NAMALWA (cell line): Measurements from ENCODE around the gene AP5B1.
A peak's percentile ranks its signal among the peaks of the same experiment; 100 is the strongest.

ENCODE experiments used
- DNase-seq: peaks from one replicate; pipeline ENCODE4 v3.0.0-alpha.2; 2015; ENCODE audit warnings: low spot score

AP5B1 gene

GRCh38 chr11:65801153-65801987 is 20.6 kb upstream of the AP5B1 start:
- no peak for DNase-seq

DNA sequence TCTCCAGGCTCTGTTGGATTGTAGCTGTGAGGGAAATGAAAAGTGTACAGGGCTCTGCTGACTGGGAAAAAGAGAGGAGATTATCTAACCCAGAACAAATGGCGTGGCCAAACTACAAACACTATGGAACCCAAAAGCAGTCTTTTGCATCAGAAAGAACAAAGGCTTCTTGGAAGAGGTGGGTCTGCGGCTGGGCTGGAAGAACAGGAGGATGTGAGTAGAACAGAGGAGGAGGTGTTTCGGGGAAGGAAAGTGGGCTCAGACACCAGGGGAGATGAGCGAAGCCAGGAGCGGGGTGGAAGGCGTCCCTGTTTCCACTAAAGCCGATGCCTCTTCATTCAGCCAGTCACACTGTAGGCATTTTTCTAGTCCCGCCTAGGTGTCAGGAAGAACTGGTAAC is 18.1 kb upstream of the AP5B1 start:
- DNase-seq, result no peak

GRCh38 chr11:65797711-65798110 is 16.9 kb upstream of the AP5B1 start:
- DNase-seq, result no peak

- no peak for DNase-seq
These were observed 16.2 kb upstream of the AP5B1 start for GRCh38 chr11:65796726-65797601.

- no peak for DNase-seq
These were observed 14.1 kb upstream of the AP5B1 start for GRCh38 chr11:65794570-65795510.

DNA sequence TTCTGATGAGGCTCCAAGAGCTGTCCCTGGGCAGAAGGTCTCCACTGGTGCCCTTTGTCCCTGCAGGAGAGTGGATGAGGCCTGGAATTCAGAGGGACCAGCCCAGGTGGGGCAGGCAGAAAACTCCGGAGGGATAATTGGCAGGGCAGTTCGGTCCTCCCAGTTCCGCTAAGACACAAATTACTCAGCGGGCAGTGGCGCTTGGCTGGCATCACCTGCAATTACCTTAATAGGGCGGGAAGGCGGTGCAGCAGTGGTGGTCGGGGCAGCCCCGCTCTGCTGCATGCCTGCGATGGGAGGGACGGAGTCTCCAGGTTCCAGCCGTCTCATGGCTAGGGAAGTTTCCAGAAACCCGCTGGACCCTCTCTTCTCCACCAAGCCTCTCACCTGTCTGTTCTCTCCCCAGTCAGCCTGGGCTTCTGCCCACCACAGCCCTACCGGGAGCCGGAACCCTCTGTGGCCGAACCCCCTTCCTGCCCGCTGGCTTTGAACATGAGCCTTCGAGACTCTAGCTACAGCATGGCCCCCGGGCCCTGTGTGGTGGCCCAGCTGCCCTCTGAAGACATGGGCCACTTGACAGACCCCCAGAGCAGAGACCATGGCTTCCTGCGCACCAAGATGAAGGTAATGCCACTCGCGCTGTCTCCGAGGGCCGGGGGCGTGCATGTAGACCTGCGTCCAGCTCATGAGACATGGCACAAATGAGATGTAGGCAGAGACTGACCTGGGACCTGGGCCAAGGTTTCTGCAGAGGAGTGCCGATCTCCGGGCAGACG is 13.0 kb upstream of the AP5B1 start:
- DNase-seq, result no peak

GRCh38 chr11:65793144-65793581 is 12.4 kb upstream of the AP5B1 start:
- no peak for DNase-seq

DNA sequence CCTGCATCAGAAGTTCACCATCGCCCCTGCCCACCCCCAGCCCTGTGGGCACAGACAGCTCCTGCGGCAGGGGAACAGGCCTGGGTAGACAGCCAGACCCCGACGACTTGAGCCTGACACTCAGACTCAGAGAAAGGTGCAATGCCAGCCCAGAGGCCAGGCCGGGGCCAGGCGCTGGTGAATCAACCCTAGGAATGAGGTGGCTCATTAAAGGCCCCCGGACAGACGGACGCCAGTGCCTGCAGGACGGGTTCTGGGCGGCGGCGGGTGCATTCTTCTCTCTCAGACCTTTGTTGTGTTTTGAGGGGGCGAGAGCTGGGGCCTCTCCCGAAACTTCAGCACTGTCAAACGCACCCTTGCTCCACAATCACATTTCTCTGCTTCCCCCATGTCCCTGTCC is 11.7 kb upstream of the AP5B1 start:
- no peak for DNase-seq

GRCh38 chr11:65791719-65792213 is 11.0 kb upstream of the AP5B1 start:
- DNase-seq, result peak; percentile 76

DNA sequence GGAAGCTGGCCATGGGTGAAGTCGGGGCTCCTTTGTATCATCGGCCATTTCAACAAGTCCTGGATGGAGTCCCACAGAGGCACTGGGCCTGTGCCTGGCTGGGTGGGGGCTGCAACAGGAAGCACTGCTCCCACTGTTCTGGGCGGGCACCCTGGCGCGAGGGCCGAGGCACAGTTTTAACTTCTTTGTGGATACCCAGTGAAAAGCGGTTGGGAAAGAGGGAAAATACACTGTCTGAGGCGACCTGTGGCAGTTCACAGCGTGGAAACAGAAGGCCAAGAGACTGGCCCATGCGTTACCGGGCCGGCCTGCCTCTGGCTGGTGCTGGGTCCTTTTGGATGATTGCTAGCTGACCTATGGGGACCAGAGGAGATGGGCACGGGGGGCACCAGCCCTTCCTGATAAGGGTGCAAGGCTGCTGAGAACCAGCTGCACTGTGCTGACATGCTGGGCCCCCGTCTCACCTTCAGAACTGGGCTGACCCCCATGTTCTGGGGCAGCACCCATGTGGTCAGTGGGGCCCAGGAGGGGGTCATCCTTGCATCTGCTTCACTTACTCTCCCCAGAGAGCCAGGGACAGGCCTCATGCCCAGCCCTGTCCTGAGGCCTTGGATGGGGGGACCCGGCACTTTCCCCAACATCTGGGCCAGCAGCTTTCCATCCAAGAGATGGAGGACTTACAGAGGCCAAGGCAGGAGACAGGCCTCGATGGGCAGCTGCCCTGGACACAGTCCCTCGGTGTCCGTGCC is 10.3 kb upstream of the AP5B1 start:
- DNase-seq, result no peak

DNA sequence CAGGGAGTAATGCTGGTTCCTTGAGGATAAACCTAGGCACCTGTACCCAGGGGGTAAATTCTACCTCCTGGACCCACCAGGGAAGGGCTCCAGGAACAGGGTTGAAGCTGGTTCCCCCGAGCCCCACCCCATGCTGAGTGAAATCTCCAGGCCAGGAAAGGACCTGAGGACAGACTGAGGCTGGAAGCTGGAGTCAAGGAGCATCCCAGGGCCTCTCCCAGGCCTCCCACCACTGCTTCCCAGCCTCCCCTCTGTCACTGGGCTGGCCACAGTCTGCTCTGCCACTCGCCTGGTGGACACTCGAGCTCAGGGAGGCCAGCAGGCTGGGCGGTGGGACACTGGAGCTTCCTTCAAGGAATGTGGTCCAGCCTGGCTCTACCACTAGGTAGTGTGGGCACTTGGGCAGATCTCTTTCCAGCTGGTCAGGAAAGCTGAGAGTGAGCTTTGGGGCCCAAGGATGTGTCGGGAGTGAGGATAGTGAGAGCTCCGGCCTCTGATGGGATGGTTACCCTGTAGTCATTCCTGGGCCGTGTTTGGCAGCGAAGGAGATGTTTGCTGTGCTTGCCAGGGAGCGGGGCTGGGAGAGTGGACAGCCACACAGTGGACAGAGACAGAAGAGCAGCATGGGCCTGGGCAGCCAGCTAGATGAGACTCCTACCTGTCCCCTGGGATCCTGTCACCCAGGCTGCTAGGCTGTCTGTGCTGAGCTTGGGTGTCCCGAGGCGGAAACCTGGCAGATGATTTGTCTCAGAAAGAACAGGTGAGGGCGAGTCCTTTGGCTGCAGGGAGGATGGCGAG is 9.5 kb upstream of the AP5B1 start:
- no peak for DNase-seq

- no peak for DNase-seq
These were observed 8.7 kb upstream of the AP5B1 start for GRCh38 chr11:65789230-65790103.

DNA sequence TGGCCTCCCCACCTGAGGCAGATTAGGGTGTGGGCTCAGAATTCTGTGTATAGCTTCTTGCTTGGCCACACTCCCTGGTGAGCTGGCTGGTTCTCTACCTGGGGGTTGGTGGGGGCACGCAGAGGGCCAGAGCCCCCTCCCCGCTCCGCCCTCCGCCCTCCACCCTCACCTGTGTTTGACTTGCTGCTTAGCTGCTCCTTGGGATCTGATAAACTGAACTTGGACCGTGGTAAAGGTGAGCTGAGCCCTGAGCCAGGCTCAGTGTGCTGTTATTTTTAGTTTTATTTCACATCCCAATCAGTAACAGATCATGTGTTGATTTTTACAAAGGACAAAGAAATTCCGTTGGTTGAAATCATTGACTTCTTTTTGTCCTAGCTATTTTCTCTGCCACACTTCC is 8.0 kb upstream of the AP5B1 start:
- DNase-seq, result no peak

- peak; percentile 31 for DNase-seq
These were observed 7.2 kb upstream of the AP5B1 start for GRCh38 chr11:65787649-65788622.

DNA sequence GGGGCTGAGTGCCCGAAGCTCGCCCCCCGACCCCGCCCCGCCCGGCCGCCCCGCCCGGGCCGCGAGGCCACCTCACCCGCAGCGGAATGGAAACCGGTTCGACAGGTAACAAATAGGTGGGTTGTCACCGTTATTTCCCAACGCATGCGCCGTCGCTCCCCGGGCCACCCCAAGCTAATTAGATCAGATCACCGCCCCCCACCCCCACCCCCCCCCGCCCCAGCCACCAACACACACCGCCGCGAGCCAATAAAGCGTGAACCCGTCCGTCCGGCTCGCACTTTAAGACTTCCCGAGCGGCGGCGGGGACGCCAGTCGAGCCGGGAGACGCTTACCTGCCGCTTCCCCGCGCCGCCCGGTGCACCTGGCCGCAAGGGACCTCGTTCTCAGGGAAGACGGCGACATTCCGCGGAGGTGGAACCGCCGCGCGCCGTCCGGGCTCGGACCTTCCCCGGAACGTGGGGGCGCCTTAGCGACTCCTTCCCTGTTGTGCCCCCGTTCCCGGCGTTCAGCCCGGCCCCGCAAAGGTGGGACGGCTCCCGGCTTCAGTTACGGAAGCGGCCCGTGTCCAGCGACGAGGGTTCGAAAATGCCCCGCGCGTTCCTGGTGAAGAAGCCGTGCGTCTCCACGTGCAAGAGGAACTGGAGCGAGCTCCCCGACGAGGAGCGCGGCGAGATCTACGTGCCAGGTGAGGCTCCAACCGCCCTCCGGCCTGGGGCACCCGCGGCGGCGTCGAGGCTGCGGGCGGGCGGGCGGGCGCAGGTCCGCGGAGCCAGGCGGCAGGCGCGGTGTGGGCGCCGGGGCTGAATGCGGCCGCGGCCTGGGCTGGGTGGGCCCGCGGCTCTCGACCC is 6.2 kb upstream of the AP5B1 start, which contains the start of gene OVOL1:
Gene OVOL1 (plus strand): TSS at position 278 of the 851 bp plus-strand sequence. CDS start 311 bp downstream, at position 589.
- DNase-seq, result no peak
